ENCODE measurements around the gene NPHS1.

Gene NPHS1

DNA sequence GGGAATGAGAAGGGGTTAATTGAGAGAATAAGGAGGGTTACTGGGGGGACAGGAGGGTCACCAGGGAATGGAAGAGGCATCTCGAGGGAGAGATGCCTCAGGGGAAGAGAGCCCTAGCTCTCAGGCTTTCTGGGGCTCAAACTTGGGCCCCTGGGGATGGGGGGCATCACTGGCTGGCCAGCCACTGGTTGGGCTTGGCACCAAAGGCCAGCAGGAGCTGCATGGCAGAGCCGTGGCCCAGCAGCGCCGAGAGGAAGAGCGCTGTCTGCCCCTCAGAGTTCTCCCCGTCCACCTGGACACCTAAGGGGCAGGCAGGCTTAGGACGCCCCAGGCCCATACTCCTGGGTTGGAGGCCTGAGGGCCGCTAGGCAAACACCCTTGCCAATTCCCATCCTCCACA, 59.4 kb downstream of the NPHS1 start:
- no peaks in the 10 kb centered on the region for H3K9me3 ChIP-seq (ENCODE audit: control insufficient read depth, insufficient read depth, low read length)
- H3K27ac ChIP-seq (ENCODE audit: low read depth, low read length), result no peak overlapping the region
- H3K4me3 ChIP-seq (ENCODE audit: low read length), result no peak overlapping the region
- H3K36me3 ChIP-seq (ENCODE audit: control insufficient read depth, low read length), result no peaks in the 10 kb centered on the region
- H4K20me1 ChIP-seq (ENCODE audit: control insufficient read depth, insufficient read depth, low read depth, low read length), result no peaks in the 10 kb centered on the region
- H3K27me3 ChIP-seq (ENCODE audit: control insufficient read depth, low read length), result peaks cover 7% of the 10 kb centered on the region; the same call in 1 of the 2 replicates
- no peaks in the 10 kb centered on the region for H3K79me2 ChIP-seq (ENCODE audit: control insufficient read depth, low read length)
- no peak for TF ChIP-seq EZH2phosphoT487 (IDR thresholded peaks at IDR 0.05; ENCODE audit: borderline replicate concordance, low read length)
- TF ChIP-seq, protein P1, sequence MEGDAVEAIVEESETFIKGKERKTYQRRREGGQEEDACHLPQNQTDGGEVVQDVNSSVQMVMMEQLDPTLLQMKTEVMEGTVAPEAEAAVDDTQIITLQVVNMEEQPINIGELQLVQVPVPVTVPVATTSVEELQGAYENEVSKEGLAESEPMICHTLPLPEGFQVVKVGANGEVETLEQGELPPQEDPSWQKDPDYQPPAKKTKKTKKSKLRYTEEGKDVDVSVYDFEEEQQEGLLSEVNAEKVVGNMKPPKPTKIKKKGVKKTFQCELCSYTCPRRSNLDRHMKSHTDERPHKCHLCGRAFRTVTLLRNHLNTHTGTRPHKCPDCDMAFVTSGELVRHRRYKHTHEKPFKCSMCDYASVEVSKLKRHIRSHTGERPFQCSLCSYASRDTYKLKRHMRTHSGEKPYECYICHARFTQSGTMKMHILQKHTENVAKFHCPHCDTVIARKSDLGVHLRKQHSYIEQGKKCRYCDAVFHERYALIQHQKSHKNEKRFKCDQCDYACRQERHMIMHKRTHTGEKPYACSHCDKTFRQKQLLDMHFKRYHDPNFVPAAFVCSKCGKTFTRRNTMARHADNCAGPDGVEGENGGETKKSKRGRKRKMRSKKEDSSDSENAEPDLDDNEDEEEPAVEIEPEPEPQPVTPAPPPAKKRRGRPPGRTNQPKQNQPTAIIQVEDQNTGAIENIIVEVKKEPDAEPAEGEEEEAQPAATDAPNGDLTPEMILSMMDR (IDR thresholded peaks at IDR 0.05; ENCODE audit: low read depth, low read length, poor library complexity, severe bottlenecking), result no peak
- H3K4me1 ChIP-seq (ENCODE audit: control insufficient read depth, low read length), result no peaks in the 10 kb centered on the region
- H3F3A ChIP-seq (ENCODE audit: control insufficient read depth, insufficient read depth), result no peaks in the 10 kb centered on the region
- no peaks in the 10 kb centered on the region for H3K9me2 ChIP-seq (replicated peaks; ENCODE audit: control insufficient read depth, low read length)
- H3K4me2 ChIP-seq (ENCODE audit: low read length), result no peak overlapping the region

DNA sequence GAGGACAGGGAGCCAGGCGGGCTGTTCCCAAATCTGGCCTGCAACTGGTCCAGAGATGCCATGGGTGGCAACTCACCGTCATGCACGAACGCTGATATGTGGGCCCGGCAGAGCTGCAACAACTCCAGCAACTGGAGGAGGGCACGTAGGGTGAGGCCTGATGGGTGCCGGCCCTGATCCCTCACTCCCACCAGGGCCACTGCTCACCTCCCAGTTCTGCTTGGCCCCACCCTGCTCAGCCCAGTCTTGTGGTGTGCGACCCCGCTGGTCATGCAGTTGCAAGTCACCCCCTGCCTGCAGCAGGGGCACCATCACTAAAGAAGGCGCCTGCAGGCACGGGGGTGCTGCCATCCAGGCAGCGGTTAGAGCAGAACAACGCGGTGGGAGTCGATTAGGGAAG, 60.0 kb downstream of the NPHS1 start:
- H3K9me2 ChIP-seq (replicated peaks; ENCODE audit: control insufficient read depth, low read length), result no peaks in the 10 kb centered on the region
- no peak overlapping the region for H3K4me3 ChIP-seq (ENCODE audit: low read length)
- H3K36me3 ChIP-seq (ENCODE audit: control insufficient read depth, low read length), result no peaks in the 10 kb centered on the region
- peaks cover 7% of the 10 kb centered on the region; the same call in 1 of the 2 replicates for H3K27me3 ChIP-seq (ENCODE audit: control insufficient read depth, low read length)
- H3K27ac ChIP-seq (ENCODE audit: low read depth, low read length), result no peak overlapping the region
- no peaks in the 10 kb centered on the region for H3K4me1 ChIP-seq (ENCODE audit: control insufficient read depth, low read length)
- H3K4me2 ChIP-seq (ENCODE audit: low read length), result no peak overlapping the region
- H3K9me3 ChIP-seq (ENCODE audit: control insufficient read depth, insufficient read depth, low read length), result no peaks in the 10 kb centered on the region
- TF ChIP-seq, protein P1 (IDR thresholded peaks at IDR 0.05; ENCODE audit: low read depth, low read length, poor library complexity, severe bottlenecking), result no peak
- no peak for TF ChIP-seq EZH2phosphoT487 (IDR thresholded peaks at IDR 0.05; ENCODE audit: borderline replicate concordance, low read length)
- no peaks in the 10 kb centered on the region for H3F3A ChIP-seq (ENCODE audit: control insufficient read depth, insufficient read depth)
- no peaks in the 10 kb centered on the region for H4K20me1 ChIP-seq (ENCODE audit: control insufficient read depth, insufficient read depth, low read depth, low read length)
- no peaks in the 10 kb centered on the region for H3K79me2 ChIP-seq (ENCODE audit: control insufficient read depth, low read length)

DNA sequence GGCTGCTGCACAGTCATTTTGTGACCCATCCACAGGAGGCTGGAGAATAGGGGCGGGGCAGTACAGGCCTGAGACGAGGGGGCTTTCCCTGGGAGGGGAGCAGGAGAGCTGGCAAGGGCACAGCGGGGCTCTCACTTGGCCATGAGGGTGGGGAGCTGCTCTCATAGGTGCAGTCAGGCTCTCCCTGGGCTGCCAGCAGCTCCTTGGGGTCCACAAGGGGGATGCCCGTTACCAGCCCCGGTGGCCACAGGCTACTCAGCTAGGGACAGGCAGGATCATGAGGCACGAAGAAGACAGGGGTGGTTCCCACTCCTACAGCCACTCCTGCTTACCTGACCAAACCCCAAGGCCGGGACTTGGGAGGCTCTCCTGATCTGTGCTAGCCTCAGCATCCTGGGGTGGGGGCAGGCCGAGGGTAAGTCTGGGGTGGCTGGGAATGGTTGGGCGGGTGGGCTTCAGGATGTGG, 60.5 kb downstream of the NPHS1 start:
- Histone ChIP-seq H3K27ac (ENCODE audit: low read depth, low read length) (no peak overlapping the region), H3K9me2 (replicated peaks; ENCODE audit: control insufficient read depth, low read length) (no peaks in the 10 kb centered on the region), H4K20me1 (ENCODE audit: control insufficient read depth, insufficient read depth, low read depth, low read length) (no peaks in the 10 kb centered on the region), H3K9me3 (ENCODE audit: control insufficient read depth, insufficient read depth, low read length) (no peaks in the 10 kb centered on the region), H3K4me3 (ENCODE audit: low read length) (no peak overlapping the region), H3K27me3 (ENCODE audit: control insufficient read depth, low read length) (peaks cover 7% of the 10 kb centered on the region; the same call in 1 of the 2 replicates), H3F3A (ENCODE audit: control insufficient read depth, insufficient read depth) (no peaks in the 10 kb centered on the region), H3K4me2 (ENCODE audit: low read length) (no peak overlapping the region), H3K79me2 (ENCODE audit: control insufficient read depth, low read length) (no peaks in the 10 kb centered on the region), H3K4me1 (ENCODE audit: control insufficient read depth, low read length) (no peaks in the 10 kb centered on the region), H3K36me3 (ENCODE audit: control insufficient read depth, low read length) (no peaks in the 10 kb centered on the region)
- no peak for TF ChIP-seq EZH2phosphoT487 (IDR thresholded peaks at IDR 0.05; ENCODE audit: borderline replicate concordance, low read length)
- TF ChIP-seq, protein P1 (IDR thresholded peaks at IDR 0.05; ENCODE audit: low read depth, low read length, poor library complexity, severe bottlenecking), result no peak

All from DOHH2 (cell line).